GM18502 (cell line): ENCODE data around the gene DUSP7.

Experiments used
- ATAC-seq: cut with Tn5 transposase; IDR thresholded peaks from one replicate; pipeline ENCODE4 v1.9.1; 2021; ENCODE audit warnings: mild to moderate bottlenecking; ENCODE audit not compliant: unreplicated experiment, poor library complexity

The DUSP7 gene

GRCh38 chr3:52056521-52056967 is at the start of gene DUSP7:
Gene DUSP7 (minus strand): TSS chr3:52056571. CDS start chr3:52056366, 205 bp downstream.
- ATAC-seq, result peak; percentile 24

DNA sequence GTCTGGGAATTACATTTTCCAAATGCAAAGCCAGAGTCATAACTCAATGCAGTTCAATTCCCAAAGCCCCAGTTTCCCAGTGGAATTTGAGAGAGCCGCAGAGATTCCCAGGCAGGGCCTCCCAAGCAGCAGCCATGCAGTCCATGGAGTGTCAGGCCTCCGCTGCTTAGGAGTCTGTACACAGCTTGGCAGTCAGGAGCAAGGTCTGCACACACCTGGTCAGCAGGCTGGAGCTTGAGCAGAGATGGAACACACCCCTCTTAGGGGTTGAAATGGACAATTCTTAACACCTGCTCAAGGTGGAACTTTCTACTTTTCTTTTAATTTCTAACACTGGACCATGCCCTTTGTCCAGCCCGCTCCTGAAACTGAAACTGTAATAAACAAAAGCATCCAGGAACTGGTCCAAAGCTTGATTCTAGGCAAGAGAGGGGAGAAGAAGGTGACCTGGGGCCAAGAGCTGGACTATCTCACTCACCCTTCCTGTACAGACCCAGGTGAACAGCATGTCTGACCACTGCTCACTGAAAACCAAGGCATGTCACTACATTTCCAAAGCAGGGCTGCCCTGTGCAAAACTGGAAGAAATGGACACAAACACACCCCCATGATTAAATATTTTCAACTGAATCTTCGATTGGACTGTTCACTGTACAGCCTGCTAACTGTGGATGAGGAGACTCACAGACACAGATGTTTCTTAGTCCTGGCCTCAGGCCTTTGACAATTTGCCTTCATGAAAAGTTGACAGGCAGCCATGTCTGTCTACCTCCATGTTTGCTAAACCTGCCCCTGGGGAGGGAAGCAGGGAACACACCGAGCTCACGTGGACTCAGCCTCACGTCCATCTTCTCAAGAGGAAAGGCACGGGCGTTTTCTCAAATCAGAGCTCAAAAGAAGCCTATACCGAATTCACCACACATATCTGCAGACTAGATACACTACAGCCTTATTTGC is 48.6 kb upstream of the DUSP7 start:
- no peak for ATAC-seq

GRCh38 chr3:52102934-52103333 is 46.6 kb upstream of the DUSP7 start:
- ATAC-seq, result no peak

DNA sequence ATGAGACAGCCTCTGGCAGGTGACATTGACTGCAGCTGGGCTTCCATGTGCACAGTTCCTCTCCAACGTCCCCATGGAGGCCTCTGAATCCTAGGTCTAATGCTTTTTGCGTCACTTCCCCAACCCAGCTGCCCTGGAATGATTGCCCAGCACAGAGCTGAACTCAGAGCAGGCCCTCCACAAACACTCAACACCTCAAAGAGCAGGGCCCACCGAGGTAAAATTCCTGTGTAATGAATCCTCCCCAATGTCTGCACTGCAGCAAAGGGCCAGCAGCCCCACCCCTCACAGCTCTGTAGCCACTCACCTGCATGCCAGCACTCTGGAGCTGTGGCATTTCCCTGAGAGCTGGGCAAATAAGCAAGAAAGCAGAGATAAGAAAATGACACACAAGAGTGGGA is 42.6 kb upstream of the DUSP7 start:
- no peak for ATAC-seq

- ATAC-seq, result no peak
These were observed 41.6 kb upstream of the DUSP7 start for GRCh38 chr3:52097851-52098507.

- no peak for ATAC-seq
These were observed 39.8 kb upstream of the DUSP7 start for GRCh38 chr3:52095990-52096775.

DNA sequence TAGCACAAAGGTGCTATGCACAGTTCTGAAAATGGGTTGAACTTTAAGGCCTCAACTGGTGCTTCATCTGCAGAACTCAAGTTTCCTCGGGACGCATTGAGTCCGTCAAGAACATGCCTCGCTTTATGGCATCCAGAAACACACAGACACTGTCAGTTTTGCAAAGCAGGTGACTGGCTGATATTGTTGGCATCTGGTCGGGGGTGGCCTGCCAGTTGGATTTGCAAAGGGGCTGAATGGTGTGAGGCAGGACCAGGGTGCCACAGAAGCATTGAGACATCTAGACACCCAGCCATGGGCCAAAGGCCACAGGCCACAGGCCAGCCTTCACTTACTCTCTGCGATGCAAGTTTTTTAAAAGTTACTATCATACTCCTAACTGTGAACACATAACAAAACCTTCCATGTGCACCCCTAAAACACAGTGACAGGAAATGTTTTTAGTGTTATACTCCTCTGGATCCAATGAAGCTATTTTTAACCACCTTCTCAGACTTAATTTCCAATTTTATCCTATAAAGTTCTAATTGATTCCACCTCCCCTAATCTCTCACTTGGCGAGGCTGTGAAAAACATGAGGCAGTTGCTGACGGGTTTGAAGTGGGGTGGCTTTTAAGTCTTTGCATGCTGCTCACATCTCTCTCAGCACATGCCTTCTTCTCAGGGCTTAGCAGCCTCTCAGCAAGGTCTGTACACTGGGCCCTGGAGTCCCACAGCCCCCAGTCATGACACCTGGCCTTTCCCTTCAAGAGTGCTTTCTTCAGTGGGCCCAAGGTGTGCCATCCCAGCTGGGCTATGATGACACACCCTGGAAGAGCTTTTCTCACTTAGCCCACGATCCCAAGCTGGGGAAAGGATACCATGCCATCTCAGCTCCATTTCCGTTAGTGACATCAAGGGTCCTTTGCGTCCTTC is 38.5 kb upstream of the DUSP7 start:
- no peak for ATAC-seq

DNA sequence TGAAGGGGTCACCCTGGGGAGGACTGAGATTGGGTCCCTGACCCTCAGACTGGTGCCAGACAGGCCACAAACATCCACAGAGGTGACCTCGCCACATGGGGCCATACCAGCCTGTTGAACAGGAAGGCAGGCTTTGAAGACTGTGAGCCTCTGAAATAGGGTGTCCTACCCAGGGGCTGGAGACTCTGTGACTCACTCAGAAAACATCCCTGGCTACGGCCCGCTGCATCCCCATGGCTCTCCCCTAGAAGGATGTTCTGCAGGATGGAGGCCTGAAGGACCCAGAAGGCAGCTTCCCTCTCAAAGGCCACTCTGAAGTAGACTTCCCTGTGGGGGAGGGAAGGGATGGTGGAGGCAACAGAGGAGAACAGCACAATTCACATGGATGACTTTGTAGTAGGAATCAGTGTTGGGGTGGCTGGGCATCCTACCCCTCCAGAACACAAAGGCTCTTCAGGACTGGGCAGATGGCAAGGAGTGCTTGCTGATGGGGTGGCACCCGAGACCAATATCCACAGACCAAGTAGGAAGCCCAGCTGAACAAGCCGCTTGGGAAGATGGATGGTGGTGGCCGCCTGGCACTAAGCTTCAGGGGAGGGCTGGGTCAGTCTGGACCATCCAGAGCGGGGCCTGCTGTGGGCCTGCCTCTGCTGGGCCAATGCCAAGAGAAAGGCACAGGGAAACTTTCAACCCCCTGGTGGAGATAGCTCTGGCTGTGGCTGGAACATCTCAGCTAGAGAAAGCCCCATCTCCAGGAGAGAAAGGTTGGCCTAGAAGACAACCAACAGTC is 37.6 kb upstream of the DUSP7 start:
- no peak for ATAC-seq

- no peak for ATAC-seq
These were observed 36.5 kb upstream of the DUSP7 start for GRCh38 chr3:52092891-52093290.

GRCh38 chr3:52092271-52092660 is 35.9 kb upstream of the DUSP7 start:
- no peak for ATAC-seq

- ATAC-seq, result no peak
These were observed 35.4 kb upstream of the DUSP7 start for GRCh38 chr3:52091586-52092270.

GRCh38 chr3:52090933-52091468 is 34.6 kb upstream of the DUSP7 start:
- ATAC-seq, result no peak

- ATAC-seq, result no peak
These were observed 34.0 kb upstream of the DUSP7 start for GRCh38 chr3:52090131-52090932.

DNA sequence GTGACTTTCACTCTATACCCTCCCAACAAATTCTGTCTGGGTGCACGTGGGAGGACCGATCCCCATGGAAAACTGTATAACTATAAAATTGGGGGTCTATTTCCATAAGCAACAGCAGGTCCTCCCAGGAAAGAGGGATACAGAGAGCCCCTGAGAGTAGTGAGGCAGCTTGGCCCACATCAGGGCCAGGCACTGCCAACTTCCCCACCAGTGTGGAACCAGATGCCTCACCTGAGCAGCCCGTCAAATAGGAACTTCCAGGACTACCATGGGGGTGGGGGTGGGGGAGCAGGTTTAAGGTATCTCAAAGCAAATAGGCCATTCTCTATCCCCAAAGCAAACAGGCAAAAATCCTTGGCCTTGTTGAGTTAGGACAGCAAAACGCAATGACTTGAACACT is 33.3 kb upstream of the DUSP7 start:
- no peak for ATAC-seq

DNA sequence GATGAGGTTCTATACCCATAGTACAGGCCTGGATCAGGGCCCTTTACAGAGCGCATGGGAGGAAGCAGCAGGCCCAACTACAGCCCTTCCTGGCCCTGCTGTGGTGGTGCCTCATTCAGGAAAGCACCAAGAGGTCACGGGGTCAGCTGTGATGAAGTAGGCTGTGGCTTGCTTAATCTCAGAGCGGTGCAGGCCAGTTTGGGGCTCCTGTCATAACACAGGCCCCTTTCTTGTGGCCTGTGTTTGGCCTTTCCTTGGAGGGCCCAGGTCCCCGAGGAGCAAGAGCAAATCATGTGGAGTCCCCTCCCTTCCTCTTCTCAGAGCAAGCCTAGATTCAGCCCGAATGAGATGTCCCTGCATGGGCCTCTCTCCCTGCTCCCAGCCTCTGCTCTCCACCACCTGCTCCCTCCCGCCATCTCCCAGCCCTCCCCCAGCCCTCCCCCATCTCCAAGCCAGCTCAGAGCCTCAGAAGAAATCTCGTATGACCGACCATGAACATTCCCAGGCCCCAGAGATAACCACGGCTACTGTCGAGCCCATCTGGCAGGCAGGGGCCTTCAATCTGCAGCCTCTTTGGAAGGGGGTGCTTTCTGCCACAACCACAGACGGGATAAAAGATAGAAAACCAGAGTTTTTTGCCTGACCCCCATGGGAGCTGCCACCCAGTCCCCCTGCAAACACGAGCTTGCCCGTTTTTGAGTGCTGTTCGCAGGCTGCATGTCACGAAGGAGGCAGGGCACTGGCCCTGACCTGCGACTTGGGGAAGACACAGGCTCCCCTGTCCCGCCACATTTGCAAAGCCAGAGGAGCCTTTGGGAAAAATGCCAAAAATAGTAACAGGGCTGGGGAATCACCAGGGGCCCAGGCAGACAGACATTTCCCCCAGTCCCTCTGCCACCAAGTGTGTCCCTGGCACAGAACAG is 32.3 kb upstream of the DUSP7 start:
- no peak for ATAC-seq

- ATAC-seq, result no peak
These were observed 31.4 kb upstream of the DUSP7 start for GRCh38 chr3:52087731-52088130.
